ENCODE data around the gene SPARC. TPM values are rescaled to one million over a fixed set of nuclear protein-coding genes. Genes with fewer than 3 reads are reported as not detected.
A peak's percentile ranks its signal among the peaks of the same experiment; 100 is the strongest.

Gene SPARC
- total RNA-seq, 1 donor, result 1,011 TPM

- no peak overlapping the region for H3K4me3 ChIP-seq (ENCODE audit: low read depth, low read length)
- DNase-seq (ENCODE audit: low read depth), result peak; percentile 78
- no peak for TF ChIP-seq CTCF (IDR thresholded peaks at IDR 0.05; ENCODE audit: insufficient read depth, low read length)
Observed at GRCh38 chr5:151718153-151718552, 31.4 kb upstream of the SPARC start.

GRCh38 chr5:151717416-151717815, 30.7 kb upstream of the SPARC start:
- TF ChIP-seq CTCF (IDR thresholded peaks at IDR 0.05; ENCODE audit: insufficient read depth, low read length), result no peak
- DNase-seq (ENCODE audit: low read depth), result peak; percentile 33
- H3K4me3 ChIP-seq (ENCODE audit: low read depth, low read length), result no peak overlapping the region

DNA sequence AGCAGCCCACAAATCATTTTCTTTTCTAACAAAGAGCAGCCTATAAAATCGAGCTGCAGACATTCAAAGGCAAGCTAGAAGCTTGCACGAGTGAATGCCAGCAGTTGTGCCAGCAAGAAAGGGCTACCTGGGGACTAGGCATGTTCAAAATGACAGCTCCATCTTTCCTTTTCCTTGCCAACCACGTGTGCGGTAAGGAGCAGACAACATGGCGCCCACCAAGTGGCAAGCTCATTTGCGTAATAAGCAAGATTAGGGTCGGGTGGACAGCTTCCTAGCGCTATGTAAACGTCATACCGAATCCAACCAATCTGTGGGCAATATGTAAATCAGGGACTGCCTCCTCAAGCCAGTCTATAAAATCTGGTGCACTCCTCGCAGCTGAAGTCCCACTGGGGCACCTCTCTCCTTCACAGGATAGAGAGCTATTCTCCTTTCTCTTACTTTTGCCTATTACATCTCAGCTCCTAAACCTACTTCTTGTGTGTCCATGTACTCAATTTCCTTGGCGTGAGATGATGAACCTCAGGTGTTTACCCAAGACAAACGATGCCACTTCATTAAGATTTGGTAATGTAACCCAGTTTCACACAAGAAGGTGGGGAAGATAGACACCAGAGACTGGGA, 22.5 kb upstream of the SPARC start:
- no peak for DNase-seq (ENCODE audit: low read depth)
- no peak overlapping the region for H3K4me3 ChIP-seq (ENCODE audit: low read depth, low read length)
- no peak for TF ChIP-seq CTCF (IDR thresholded peaks at IDR 0.05; ENCODE audit: insufficient read depth, low read length)

- no peak for DNase-seq (ENCODE audit: low read depth)
- no peak for TF ChIP-seq CTCF (IDR thresholded peaks at IDR 0.05; ENCODE audit: insufficient read depth, low read length)
- no peak overlapping the region for H3K4me3 ChIP-seq (ENCODE audit: low read depth, low read length)
Observed at GRCh38 chr5:151708126-151708525, 21.4 kb upstream of the SPARC start.

DNA sequence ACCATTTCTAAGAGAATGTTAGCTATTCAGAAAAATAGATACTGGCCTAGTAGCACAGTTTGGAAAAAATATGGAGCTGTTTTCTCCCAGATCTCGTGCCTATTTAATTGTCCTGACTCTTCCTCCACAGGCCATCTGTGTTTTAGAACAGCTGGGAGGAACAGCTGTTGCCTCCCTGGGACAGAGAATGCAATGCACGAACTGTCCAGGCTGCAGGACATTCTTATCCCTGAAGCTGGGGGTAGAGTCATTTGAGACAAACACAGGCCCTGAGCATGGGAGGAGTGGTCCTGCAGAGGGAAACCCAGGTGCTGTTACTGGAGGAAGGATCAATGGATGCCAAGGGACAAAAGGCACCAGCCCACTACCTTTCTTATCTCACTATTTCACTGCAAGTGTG, 20.9 kb upstream of the SPARC start:
- DNase-seq (ENCODE audit: low read depth), result no peak
- no peak for TF ChIP-seq CTCF (IDR thresholded peaks at IDR 0.05; ENCODE audit: insufficient read depth, low read length)
- H3K4me3 ChIP-seq (ENCODE audit: low read depth, low read length), result no peak overlapping the region

DNA sequence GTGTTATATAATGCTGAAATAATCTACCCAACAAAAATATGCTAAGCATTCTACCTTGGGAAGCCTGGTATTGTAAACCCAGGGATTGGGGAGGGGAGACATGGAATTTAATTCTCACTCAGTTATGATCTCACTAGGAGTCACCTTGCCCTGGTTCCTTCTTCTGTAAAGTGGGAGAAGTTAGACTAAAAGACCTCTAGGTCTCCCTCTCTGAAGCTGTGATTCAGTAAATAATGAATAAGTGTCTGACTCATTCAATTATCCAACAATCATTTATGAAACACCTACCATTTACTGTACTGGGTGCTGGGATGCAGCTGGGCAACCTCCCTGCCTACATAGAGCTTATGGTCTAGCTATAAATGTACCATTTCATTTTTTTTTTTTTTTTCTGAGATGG, 20.2 kb upstream of the SPARC start:
- no peak for TF ChIP-seq CTCF (IDR thresholded peaks at IDR 0.05; ENCODE audit: insufficient read depth, low read length)
- no peak overlapping the region for H3K4me3 ChIP-seq (ENCODE audit: low read depth, low read length)
- no peak for DNase-seq (ENCODE audit: low read depth)

- no peak for DNase-seq (ENCODE audit: low read depth)
- H3K4me3 ChIP-seq (ENCODE audit: low read depth, low read length), result no peak overlapping the region
- no peak for TF ChIP-seq CTCF (IDR thresholded peaks at IDR 0.05; ENCODE audit: insufficient read depth, low read length)
Observed at GRCh38 chr5:151703780-151704179, 17.1 kb upstream of the SPARC start.
